ENCODE data around the gene GET4.

DNA sequence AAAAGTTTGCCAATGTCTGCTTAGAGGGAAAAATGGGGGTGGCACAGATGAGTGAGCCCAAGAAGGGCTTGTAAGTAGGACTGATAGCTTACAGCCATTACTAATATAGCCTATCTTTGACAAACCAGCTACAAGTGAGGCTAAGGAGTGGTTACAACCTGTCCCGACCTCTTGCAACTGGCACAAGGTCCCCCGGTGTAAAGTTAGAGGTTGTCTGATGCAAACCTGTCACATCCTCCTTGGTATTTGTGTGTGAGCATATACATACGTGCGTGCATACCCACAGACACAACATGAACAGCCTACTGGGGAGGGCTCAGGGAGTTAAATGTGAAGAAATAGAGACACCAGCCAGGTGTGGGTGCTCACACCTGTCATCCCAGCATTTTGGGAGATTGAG, 63.5 kb downstream of the GET4 start:
- TF ChIP-seq, protein P1, sequence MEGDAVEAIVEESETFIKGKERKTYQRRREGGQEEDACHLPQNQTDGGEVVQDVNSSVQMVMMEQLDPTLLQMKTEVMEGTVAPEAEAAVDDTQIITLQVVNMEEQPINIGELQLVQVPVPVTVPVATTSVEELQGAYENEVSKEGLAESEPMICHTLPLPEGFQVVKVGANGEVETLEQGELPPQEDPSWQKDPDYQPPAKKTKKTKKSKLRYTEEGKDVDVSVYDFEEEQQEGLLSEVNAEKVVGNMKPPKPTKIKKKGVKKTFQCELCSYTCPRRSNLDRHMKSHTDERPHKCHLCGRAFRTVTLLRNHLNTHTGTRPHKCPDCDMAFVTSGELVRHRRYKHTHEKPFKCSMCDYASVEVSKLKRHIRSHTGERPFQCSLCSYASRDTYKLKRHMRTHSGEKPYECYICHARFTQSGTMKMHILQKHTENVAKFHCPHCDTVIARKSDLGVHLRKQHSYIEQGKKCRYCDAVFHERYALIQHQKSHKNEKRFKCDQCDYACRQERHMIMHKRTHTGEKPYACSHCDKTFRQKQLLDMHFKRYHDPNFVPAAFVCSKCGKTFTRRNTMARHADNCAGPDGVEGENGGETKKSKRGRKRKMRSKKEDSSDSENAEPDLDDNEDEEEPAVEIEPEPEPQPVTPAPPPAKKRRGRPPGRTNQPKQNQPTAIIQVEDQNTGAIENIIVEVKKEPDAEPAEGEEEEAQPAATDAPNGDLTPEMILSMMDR (IDR thresholded peaks at IDR 0.05; ENCODE audit: low read length), result no peak
- TF ChIP-seq EZH2 (optimal IDR thresholded peaks at IDR 0.05; ENCODE audit: low read depth, low read length), result no peak
